Skin epidermis (tissue), 12 donors: ENCODE data around the gene DNA2.
"Not testable (repeated sequence)": the region's sequence is repeated elsewhere in the genome, so short reads cannot be mapped to it uniquely, and the experiment has no call there.

Experiments
- H3K27ac ChIP-seq, 21 experiments: fragments of 200-600 bp; sonication (generic) in 11 of 21; one replicate each; pipeline ENCODE4 v1.5.0; 2020; ENCODE audit warnings: mild to moderate bottlenecking in 3 of 21, inconsistent platforms in 2 of 21, moderate library complexity in 2 of 21
- H3K4me3 ChIP-seq, 7 experiments: fragments of 200-600 bp; sonication (generic) in 2 of 7; one replicate each; pipeline ENCODE4 v1.5.0; 2020; ENCODE audit warnings: inconsistent platforms in 2 of 7, mild to moderate bottlenecking in 2 of 7, moderate library complexity in 1 of 7

The DNA2 gene

DNA sequence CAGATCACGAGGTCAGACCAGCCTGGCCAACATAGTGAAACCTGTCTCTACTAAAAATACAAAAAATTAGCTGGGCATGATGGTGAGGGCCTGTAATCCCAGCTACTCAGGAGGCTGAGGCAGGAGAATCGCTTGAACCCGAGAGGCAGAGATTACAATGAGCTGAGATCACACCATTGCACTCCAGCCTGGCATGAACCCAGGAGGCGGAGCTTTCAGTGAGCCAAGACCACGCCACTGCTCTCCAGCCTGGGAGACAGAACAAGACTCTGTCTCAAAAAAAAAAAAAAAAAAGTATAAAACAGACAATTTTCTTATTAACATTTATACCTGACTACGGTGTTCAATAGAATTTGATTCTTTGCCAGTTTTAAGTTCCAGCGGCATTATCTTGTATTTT is 22.1 kb downstream of the DNA2 start:
- H3K27ac ChIP-seq, H3K4me3 ChIP-seq: not testable (repeated sequence)

DNA sequence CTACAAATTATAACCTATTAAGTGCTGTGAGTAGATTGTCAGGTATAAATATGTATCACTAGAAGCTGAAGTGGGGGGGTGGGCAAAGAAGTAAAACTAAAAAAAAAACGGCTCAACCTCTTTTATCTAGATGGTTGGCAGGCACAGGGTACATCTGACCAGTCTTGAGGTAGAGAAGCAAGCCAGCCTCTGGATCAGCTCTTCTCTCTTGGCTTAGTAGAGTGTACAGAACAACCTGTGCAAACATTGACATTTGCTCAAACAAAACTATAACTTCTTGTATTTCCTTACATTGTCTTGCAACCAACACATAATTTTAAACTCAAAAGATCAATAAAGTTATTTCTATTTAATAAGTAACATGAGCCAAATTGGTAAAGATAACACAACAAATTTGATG is 25.6 kb downstream of the DNA2 start:
- H3K4me3 ChIP-seq, result no peak overlapping the region
- H3K27ac ChIP-seq, result no peak overlapping the region

DNA sequence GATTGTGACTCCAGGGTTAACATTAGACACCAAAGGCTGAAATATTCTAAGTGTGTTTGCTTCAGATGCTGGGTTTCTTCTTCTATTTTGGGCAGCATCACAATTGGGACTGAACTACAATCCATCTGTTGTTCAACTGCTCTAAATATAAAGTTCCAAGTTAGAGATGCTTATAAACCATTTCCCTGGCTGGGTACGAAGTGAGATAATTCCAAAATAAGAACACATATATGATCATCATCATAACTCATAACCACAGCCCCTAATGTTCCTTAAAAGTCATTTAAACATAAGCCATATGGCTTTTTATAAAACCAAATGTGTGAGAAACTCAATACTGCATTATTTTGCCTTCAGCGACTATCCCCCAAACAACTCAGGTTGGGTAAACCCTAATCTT is 28.8 kb downstream of the DNA2 start:
- H3K27ac ChIP-seq, result no peak overlapping the region
- H3K4me3 ChIP-seq, result no peak overlapping the region

DNA sequence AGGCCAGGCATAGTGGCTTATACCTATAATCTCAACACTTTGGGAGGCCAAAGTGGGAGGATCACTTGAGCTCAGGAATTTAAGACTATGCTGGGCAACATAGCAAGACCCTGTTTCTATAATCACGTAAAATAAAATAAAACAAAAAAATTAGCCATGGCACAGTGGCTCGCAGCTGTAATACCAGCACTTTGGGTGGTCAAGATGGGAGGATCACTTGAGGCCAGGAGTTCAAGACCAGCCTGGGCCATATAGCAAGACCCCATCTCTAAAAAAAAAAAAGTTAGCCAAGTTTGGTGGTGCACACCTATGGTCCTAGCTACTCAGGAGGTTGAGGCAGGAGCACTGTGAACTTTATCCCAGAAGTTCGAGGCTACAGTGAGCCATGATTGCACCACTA is 30.9 kb downstream of the DNA2 start:
- H3K27ac ChIP-seq, result no peak overlapping the region
- H3K4me3 ChIP-seq, result no peak overlapping the region

DNA sequence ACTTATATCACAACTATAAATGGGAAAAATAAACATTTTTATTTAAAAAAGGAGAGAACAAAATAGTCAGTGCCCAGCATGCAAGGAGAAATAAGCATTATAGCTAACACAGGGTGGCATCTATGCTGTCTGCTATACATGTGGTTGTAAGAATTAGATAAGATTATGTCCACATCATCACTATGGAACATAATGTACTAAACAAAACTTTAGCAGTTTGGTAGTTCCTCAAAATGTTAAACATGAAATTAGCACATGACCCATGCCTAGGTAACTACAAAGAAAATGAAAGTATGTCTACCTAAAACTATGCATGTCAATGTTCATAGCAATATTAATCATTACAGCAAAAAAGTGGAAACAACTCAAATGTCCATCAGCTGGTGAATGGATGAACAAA is 36.0 kb downstream of the DNA2 start:
- no peak overlapping the region for H3K4me3 ChIP-seq
- no peak overlapping the region for H3K27ac ChIP-seq

DNA sequence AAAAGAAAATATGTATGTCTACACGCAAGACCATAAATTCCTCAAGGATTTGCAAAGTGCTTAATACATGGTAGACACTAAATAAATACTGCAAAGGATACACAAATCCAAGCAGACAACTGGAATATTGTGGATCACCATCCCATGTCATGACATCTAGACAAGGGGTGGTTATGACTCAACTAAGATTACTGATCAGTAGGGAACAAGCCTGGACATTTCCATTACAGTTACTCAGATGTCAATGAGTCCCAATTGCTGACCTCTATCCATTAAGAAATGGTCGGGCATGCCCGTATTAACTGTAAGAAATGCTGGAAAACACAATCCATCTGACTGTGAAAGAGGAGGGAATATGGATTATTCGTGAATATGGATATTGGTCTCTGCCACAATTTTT is 37.1 kb downstream of the DNA2 start:
- Histone ChIP-seq H3K27ac (no peak overlapping the region), H3K4me3 (no peak overlapping the region)

DNA sequence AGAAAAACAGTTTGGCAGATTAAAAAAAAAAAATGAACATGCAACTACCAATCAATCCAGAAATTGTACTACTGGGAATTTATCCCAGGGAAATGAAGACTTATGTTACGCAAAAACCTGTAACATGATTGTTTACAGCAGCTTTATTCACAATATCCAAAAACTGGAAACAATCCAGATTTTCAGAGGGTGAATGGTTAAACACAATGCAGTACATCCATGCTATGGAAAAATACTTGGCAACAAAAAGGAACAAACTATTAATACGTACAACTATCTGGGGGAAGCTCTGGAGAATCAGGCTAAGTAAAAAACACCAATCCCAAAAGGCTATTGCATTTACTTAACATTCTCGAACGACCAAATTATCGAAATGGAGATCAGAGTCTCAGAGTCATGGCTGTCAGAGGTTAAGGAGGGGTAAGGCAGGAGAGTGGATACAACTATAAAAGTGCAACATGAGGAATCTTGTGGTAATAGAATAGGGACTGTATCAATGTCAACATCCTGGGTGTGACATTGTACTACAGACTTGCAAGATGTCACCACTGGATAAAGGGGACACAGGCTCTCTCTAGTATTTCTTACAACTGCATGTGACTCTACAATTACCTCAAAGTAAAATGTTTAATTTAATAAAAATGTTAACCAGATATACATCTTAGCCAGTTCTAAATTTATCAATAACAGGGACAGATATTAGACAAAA is 43.2 kb downstream of the DNA2 start:
- no peak overlapping the region for H3K4me3 ChIP-seq
- H3K27ac ChIP-seq, result no peak overlapping the region

DNA sequence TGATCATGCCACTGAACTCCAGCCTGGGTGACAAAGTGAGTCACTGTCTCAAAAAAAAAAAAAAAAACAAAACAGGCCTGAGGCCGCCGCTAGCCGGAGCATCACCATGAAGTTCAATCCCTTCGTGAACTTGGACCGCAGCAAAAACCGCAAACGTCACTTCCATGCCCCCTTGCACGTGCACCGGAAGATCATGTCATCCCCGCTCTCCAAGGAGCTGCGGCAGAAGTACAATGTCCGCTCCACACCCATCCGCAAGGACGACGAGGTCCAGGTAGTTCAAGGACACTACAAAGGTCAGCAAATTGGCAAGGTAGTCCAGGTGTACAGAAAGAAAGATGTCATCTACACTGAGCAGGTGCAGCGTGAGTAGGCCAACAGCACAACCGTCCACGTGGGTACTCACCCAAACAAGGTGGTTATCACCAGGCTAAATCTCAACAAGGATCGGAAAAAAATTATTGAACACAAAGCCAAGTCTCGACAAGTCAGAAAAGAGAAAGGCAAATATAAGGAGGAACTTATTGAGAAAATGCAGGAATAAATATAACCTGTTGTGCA is 47.2 kb downstream of the DNA2 start:
- no peak overlapping the region for H3K27ac ChIP-seq

DNA sequence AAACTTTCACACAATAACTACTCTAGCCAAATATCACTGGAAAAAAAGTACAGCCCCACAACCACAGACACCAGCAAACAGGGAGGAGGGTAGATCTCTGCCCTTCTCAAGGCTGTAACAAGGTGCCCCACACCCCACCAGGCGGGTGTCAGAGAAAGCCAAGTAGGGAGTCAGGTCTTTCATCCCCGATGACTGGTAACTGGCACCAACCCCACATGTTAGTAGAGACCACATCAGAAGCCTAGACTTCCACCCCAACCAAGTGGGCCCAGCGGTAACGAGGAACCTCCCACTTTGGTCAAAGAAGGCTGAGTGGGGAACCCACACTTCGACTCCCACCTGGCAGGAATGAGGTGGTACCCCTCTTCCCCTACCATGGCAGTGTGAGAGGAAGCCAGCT is 48.3 kb downstream of the DNA2 start:
- Histone ChIP-seq H3K27ac (no peak overlapping the region), H3K4me3 (no peak overlapping the region)

More for the DNA sequence above, 47.2 kb downstream of the DNA2 start:
- H3K4me3 ChIP-seq, result no peak overlapping the region

DNA sequence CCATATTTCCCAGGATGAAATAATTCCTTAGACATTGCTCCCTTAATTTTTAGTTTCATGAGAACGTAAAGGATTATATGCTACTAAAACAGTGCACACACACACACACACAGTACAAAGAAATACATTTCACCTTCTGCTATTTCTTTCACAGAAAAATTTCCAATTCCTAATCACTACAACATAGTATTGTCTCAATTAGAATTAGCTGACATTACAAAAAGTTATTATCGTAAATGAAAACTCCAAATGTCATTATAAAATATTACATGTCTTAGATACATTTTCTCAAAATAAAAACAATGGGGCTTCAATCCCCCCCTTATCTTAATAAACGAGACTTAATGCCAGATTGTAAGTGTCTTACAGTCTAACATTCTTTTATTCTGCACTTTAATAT is 52.4 kb downstream of the DNA2 start:
- Histone ChIP-seq H3K27ac (no peak overlapping the region), H3K4me3 (no peak overlapping the region)

DNA sequence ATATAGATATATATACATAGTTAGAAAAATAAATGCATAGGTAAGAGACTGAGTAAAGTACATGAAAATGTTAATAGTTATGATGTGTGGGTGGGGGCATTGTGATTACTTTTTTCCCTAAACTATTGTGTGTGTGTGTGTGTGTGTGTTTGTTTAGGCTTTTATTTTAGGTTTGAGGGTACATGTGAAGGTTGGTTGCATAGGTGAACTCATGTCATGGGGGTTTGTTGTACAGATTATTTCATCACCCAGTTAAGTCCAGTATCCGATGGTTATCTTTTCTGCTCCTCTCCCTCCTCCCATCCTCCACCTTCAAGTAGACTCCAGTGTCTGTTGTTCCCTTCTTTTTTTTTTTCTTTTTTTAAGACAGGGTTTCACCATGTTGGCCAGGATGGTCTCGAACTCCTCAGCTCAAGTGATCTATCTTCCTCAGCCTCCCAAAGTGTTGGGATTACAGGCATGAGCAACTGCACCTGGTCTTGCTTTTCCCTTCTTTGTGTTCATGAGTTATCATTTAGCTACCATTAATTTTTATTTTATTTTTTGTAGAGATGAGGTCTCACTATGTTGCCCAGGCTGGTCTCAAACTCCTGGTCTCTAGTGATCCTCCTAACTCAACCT is 62.8 kb downstream of the DNA2 start:
- Histone ChIP-seq H3K4me3 (no peak overlapping the region), H3K27ac (no peak overlapping the region)

DNA sequence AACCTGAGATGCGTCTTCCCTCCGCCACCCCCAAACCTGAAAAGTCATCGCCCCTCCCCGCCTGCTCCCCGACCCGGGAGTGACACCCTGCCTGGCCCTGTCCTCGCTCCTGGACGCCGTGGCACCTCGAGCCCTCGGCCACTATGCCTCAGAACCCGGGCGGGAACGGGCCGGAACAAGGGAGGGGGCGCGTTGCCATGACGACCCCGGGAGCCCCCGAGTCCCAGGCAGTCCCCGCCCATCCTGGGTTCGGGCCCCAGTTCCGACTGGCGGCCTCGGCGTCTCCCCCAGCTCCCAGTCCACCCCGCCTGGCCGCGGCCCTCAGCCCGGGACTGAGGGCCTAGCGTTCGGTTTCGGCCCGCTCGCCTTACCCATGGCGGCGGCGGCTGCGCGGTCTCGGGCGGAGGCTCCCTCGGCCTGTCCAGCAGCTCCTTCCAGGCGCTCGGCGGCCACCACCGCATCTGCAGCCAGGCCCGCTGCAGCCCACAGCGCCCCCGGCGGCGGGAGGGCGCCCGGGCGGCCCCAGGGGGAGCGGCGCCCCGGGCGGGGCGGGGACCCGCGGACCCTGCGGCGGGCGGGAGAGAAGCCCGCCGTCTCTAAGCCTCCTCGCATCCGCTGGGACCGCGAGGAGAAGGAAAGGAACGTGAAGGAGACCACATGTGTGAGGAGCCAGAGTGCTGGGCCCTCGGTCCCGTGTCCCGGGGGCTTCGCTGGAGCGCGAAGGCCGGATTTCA is 64.8 kb downstream of the DNA2 start, which contains the start of gene RUFY2:
Gene RUFY2 (minus strand): TSS at position 463 of the 734 bp plus-strand sequence. CDS start 88 bp downstream, at position 375.
- peak within 1 kb of the TSS; percentile 71 to 100 (median 98) for H3K4me3 ChIP-seq
- H3K27ac ChIP-seq, result peak within 1 kb of the TSS; percentile 61 to 97 (median 94)

DNA sequence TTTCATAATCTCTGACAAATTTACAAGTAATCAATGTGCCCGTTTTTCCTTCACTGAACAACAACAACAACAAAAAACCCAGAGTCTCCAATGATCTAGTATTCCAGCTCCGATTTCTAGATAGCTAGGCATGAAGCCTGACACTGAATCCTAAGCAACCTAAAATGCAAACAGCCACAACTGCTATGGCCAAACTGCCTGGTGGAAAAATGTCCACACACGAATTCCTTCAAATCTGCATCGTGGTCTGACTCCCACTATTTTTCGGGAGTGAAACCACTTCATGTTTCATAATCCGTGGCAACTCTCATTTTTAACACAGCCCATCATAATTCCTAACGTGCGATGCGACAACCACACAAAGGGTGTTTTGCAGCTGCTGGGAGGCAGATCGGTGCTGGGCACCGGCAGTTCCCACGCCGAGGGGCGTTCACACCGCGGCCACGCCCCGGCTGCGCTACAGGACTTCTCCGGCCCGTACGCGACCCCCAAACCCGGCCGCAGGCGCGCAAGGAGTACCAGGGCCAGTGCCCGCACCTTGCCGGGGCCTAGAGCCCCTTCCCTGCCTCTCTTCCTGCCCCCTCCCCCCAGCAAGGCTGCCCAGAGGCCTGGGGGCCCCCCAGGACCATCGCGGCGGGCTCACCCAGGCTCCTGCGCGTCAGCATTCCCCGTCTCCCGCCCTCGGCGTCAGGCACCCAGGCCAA is 65.5 kb downstream of the DNA2 start:
- Histone ChIP-seq H3K27ac (peak overlapping the region; percentile 61 to 97 (median 94)), H3K4me3 (peak overlapping the region; percentile 71 to 100 (median 98))

DNA sequence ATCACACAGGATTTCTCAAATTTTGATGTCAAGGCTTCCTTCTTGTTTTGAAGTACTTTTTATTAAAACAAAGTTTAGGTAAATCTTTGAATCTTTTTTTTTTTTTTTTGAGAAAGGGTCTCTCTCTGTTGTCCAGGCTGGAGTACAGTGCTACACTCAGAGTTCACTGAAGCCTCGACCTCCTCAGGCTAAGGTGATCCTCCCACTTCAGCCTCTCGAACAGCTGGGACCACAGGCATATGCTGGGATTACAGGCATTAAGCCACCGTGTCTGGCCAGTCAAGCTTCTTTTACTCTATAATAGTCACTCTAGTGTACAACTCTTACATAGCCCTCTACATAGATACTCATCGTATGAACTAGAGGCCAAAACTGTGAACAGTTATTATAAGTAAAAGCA is 68.1 kb downstream of the DNA2 start:
- H3K27ac ChIP-seq, result no peak overlapping the region
- H3K4me3 ChIP-seq, result no peak overlapping the region

DNA sequence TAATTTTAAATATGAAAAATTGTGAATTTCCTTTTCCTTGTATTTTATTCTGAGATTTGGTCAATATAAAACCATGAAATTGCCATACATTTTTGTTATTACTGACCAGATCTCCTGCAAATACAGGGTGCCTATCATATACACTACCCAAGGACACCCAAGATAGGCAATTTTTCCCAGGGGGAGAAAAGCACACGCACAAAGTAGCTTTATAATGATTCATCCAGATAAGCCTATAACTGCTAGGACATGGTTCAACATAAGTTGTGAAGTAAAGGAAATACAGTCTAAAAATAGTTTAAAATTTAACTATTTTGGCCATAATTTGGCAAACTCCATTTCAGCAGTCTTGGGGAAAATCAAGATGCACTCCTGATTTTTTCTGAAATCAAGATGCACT is 69.5 kb downstream of the DNA2 start:
- H3K27ac ChIP-seq, result no peak overlapping the region

DNA sequence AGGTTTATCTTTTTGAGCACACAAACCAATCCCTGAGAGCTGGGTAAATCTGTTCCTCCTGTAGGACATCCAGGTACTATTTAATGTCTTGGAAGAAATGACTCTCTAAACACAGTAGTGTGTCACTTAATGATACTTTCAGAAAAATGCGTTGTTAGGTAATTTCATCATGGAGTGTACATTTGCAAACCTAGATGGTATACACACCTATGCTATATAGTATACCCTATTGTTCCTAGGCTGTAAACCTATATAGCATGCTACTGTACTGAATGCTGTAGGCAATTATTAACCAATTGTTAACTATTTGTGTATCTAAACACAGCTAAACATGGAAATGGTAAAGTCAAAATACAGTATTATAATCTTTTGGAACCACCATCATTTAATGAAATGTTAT is 74.8 kb downstream of the DNA2 start:
- Histone ChIP-seq H3K4me3 (no peak overlapping the region), H3K27ac (no peak overlapping the region)

More for the DNA sequence above, 69.5 kb downstream of the DNA2 start:
- no peak overlapping the region for H3K4me3 ChIP-seq

DNA sequence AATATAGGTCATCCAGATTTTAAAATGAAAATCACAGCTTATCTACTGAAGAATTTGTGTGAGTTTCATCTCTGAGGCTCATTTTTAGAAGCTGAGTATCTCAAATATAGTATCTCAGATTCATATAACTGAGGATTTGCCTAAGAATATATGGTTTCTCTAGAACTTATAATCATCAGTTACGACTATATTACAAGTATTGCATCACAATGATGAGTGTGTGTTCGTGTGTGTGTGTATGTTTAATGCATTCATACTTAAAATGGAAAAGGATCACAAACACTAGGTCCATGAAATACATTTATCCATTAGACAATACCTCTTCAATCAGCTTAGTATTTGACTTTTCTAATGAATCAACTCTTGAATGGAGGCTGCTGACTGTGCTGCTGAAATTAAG is 86.0 kb downstream of the DNA2 start:
- H3K4me3 ChIP-seq, result no peak overlapping the region
- no peak overlapping the region for H3K27ac ChIP-seq

DNA sequence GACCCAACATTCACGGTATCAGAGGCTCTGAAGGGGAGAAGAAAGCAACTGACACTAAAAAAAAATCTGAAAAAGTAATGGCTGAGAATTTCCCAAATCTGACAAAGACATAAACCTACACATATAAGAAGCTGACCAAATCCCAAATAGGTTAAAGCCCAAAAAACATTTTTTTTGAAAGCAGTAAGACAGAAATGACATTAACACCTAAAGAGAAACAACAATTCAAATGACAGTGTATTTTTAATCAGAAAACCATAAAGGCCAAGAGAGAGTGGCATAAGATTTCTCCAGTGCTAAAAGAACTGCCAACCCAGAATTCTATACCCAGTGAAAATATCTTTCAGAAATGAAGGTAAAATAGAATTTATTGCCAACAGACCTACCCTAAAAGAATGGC is 100.2 kb downstream of the DNA2 start:
- Histone ChIP-seq H3K27ac (no peak overlapping the region), H3K4me3 (no peak overlapping the region)

DNA sequence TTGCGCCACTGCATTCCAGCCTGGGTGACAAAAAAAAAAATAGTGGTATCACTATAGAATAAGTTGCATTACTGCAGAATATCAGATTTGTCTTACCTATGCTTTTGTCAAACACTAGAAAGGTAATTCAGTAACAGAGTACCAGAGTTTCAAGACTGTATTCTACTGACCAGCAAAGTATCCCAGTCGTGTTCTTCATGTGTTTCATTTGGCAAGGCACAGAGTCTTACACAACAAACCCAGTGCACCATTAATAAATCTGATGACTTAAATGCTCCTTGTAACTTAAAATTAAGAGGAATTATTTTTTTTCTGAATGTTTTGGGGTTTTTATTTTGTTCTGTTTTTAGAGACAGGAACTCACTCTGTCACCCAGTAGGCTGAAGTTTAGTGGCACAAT is 104.7 kb downstream of the DNA2 start:
- Histone ChIP-seq H3K27ac (no peak overlapping the region), H3K4me3 (no peak overlapping the region)

DNA sequence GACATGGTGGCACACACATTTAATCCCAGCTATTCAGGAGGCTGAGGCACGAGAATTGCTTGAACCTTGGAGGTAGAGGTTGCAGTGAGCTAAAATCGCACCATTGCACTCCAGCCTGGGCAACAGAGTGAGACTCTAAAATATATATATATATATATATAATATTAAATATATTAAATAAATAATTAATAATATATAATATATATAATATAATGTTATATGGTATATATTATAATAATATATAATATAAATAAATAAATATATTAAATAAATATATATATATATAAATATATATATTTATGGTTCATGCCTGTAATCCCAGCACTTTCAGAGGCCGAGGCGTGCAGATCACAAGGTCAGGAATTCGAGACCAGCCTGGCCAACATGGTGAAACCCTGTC is 105.2 kb downstream of the DNA2 start:
- Histone ChIP-seq H3K4me3 (no peak overlapping the region), H3K27ac (no peak overlapping the region)
